Nucleus accumbens (tissue), 56 donors: ENCODE measurements around the gene LRRC75B.
"Not testable (repeated sequence)": the region's sequence is repeated elsewhere in the genome, so short reads cannot be mapped to it uniquely, and the experiment has no call there.

ENCODE experiments used
- DNase-seq, 56 donors: peaks; one replicate each; lab custom pipeline; 2025; lab: John Stamatoyannopoulos, UW

LRRC75B gene

GRCh38 chr22:24592851-24593558 lies at the start of gene LRRC75B:
TSS of gene LRRC75B (minus strand) at chr22:24593073. CDS start at chr22:24593039, 34 bp downstream.
- DNase-seq, result peak in 49 of 56 donors; percentile 19 to 85 (median 57)

- not testable (repeated sequence) for DNase-seq
These were observed 49.4 kb upstream of the LRRC75B start for GRCh38 chr22:24642307-24642706.

GRCh38 chr22:24636513-24636912 lies 43.6 kb upstream of the LRRC75B start:
- DNase-seq, result not testable (repeated sequence)

- not testable (repeated sequence) for DNase-seq
These were observed 42.0 kb upstream of the LRRC75B start for GRCh38 chr22:24634776-24635389.

GRCh38 chr22:24633231-24634023 lies 40.6 kb upstream of the LRRC75B start:
- DNase-seq, result not testable (repeated sequence)

GRCh38 chr22:24632642-24633041 lies 39.8 kb upstream of the LRRC75B start:
- not testable (repeated sequence) for DNase-seq

GRCh38 chr22:24631430-24632122 lies 38.7 kb upstream of the LRRC75B start:
- not testable (repeated sequence) for DNase-seq

- not testable (repeated sequence) for DNase-seq
These were observed 38.0 kb upstream of the LRRC75B start for GRCh38 chr22:24630812-24631427.

GRCh38 chr22:24629069-24629468 lies 36.2 kb upstream of the LRRC75B start:
- peak in 3 of 56 donors; percentile 2 to 12 (median 5) for DNase-seq

- DNase-seq, result not testable (repeated sequence)
These were observed 35.0 kb upstream of the LRRC75B start for GRCh38 chr22:24627911-24628310.

- not testable (repeated sequence) for DNase-seq
These were observed 29.7 kb upstream of the LRRC75B start for GRCh38 chr22:24622596-24622995.

GRCh38 chr22:24621244-24621643 lies 28.4 kb upstream of the LRRC75B start:
- not testable (repeated sequence) for DNase-seq

GRCh38 chr22:24614794-24615193 lies 21.9 kb upstream of the LRRC75B start:
- DNase-seq, result not testable (repeated sequence)

GRCh38 chr22:24609888-24610287 lies 17.0 kb upstream of the LRRC75B start:
- DNase-seq, result not testable (repeated sequence)

GRCh38 chr22:24608327-24608726 lies 15.5 kb upstream of the LRRC75B start:
- DNase-seq, result not testable (repeated sequence)

GRCh38 chr22:24607429-24607983 lies 14.6 kb upstream of the LRRC75B start:
- DNase-seq, result not testable (repeated sequence)

GRCh38 chr22:24606340-24606739 lies 13.5 kb upstream of the LRRC75B start:
- not testable (repeated sequence) for DNase-seq

- not testable (repeated sequence) for DNase-seq
These were observed 11.1 kb upstream of the LRRC75B start for GRCh38 chr22:24603770-24604629.
